HEK293T (cell line): ENCODE data around the gene RASA2.

ENCODE experiments used
- CTCF ChIA-PET: fragments of 350-600 bp; formaldehyde crosslinking; extraction: SDS; loops from one replicate; lab custom pipeline; 2021; ENCODE audit warnings: antibody characterized with exemption, inconsistent platforms; lab: Yijun Ruan, JAX
- POLR2A ChIA-PET: fragments of 350-600 bp; formaldehyde crosslinking; extraction: SDS; loops from one replicate; lab custom pipeline; 2020; ENCODE audit warnings: antibody characterized with exemption, inconsistent platforms; lab: Yijun Ruan, JAX
- DNase-seq: peaks from one replicate; pipeline ENCODE4 v3.0.0; 2012; ENCODE audit warnings: mixed read lengths; ENCODE audit errors: extremely low spot score
- ARNT ChIP-seq: fragments of 450-650 bp; IDR thresholded peaks from 2 replicates; pipeline ENCODE4 v1.6.1; 2017; ENCODE audit warnings: mild to moderate bottlenecking
- BHLHE40 ChIP-seq: fragments of 450-650 bp; IDR thresholded peaks from 2 replicates; pipeline ENCODE4 v1.6.1; 2016; ENCODE audit warnings: mild to moderate bottlenecking, moderate library complexity, borderline replicate concordance
- CTBP1 ChIP-seq: fragments of 450-650 bp; IDR thresholded peaks from 2 replicates; pipeline ENCODE4 v1.6.1; 2016; ENCODE audit warnings: borderline replicate concordance
- ELF4 ChIP-seq: fragments of 450-650 bp; IDR thresholded peaks from 2 replicates; pipeline ENCODE4 v1.6.1; 2017; ENCODE audit warnings: antibody characterized with exemption
- FOXA1 ChIP-seq: fragments of 450-650 bp; IDR thresholded peaks from 2 replicates; pipeline ENCODE4 v1.6.1; 2016; ENCODE audit warnings: mild to moderate bottlenecking
- FOXK2 ChIP-seq: fragments of 450-650 bp; IDR thresholded peaks from 2 replicates; pipeline ENCODE4 v1.6.1; 2016; ENCODE audit warnings: mild to moderate bottlenecking
- FOXM1 ChIP-seq: fragments of 450-650 bp; IDR thresholded peaks from 2 replicates; pipeline ENCODE4 v1.6.1; 2017; ENCODE audit warnings: mild to moderate bottlenecking, borderline replicate concordance
- HDGF ChIP-seq: fragments of 450-650 bp; IDR thresholded peaks from 2 replicates; pipeline ENCODE4 v1.6.1; 2017; ENCODE audit warnings: antibody characterized with exemption, borderline replicate concordance
- L3MBTL2 ChIP-seq: fragments of 450-650 bp; conservative IDR thresholded peaks from 2 replicates; pipeline ENCODE4 v1.6.1; 2016; ENCODE audit warnings: mild to moderate bottlenecking
- LEF1 ChIP-seq: fragments of 450-650 bp; IDR thresholded peaks from 2 replicates; pipeline ENCODE4 v1.6.1; 2017; ENCODE audit warnings: mild to moderate bottlenecking, borderline replicate concordance
- NFRKB ChIP-seq: fragments of 450-650 bp; IDR thresholded peaks from 2 replicates; pipeline ENCODE4 v1.6.1; 2016; ENCODE audit warnings: mild to moderate bottlenecking, moderate library complexity
- PKNOX1 ChIP-seq: fragments of 450-650 bp; IDR thresholded peaks from 2 replicates; pipeline ENCODE4 v1.6.1; 2016
- SP1 ChIP-seq: fragments of 450-650 bp; IDR thresholded peaks from 2 replicates; pipeline ENCODE4 v1.6.1; 2017
- SUZ12 ChIP-seq: fragments of 450-650 bp; IDR thresholded peaks from 2 replicates; pipeline ENCODE4 v1.6.1; 2016; ENCODE audit warnings: mild to moderate bottlenecking
- TARDBP ChIP-seq: fragments of 450-650 bp; IDR thresholded peaks from 2 replicates; pipeline ENCODE4 v1.6.1; 2016
- ZNF384 ChIP-seq: fragments of 450-650 bp; IDR thresholded peaks from 2 replicates; pipeline ENCODE4 v1.6.1; 2016

RASA2 gene

DNA sequence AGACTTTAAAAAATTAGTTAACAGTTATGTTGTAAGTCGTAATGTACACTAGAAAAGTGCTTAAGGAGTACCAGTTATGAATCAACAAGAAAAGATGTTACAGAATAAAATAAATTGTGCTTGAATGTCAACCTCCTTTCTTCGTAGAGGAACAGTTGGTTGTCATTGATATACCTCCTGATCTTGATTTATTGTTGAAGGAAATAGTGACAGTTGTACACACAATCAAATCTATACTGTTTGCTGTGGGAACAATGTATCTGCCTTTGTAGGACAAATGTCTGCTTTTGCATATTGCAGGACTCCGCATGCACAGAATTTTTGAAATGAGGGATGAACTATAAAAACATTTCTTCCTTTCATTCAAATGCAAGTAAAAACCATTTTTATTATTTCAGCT is 19.2 kb downstream of the RASA2 start:
- CTCF ChIA-PET, result interaction anchor here (0.6 kb wide), 1 partner anchor 407 kb away, joined by 4 read pairs; no protein-coding TSS in a partner anchor
- TF ChIP-seq NFRKB (no peak), FOXK2 (no peak), ARNT (no peak), FOXA1 (no peak), SP1 (no peak), BHLHE40 (no peak), TARDBP (no peak), HDGF (no peak), SUZ12 (no peak), LEF1 (no peak), ZNF384 (no peak), ELF4 (no peak), CTBP1 (no peak), PKNOX1 (no peak)
- POLR2A ChIA-PET, result no interaction called here
- no peak for DNase-seq

DNA sequence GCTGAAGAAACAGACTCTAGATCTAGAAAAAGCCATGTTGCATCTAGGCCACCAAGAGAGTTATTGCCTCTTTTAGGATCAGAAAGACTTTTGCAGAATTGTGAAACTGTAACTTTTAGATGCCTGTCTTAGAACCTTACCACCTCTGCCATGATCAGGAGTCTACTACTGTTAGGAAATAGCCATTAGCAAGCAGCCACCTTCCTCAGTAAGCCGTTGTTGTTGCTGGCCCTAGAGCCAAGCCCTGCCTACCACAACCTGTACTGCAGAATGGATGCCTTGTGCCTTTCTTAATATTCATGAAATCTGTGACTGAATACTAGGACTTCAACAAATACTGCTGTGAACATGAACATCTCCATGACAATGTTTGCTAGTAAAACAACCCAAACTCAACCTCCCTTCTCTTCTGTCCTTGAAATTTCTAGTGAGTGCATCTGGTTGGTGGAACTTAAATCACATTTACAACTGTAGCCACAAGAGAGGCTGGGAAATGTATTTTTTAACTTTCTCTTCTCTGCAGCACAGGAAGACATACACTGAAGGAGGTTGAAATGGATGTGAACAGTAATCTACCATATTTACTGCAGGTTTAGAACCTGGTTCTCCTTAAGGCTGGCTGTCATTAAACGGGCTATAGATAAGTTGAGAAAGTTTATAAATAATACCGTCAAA is 20.7 kb downstream of the RASA2 start:
- ChIA-PET POLR2A (no interaction called here), CTCF (no interaction called here)
- TF ChIP-seq CTBP1, result no peak
- TF ChIP-seq HDGF, result no peak
- TF ChIP-seq LEF1, result no peak
- no peak for TF ChIP-seq FOXK2
- no peak for TF ChIP-seq FOXM1
- no peak for TF ChIP-seq PKNOX1
- no peak for TF ChIP-seq NFRKB
- no peak for TF ChIP-seq ELF4
- no peak for TF ChIP-seq SP1
- TF ChIP-seq BHLHE40, result no peak
- TF ChIP-seq ARNT, result no peak
- TF ChIP-seq L3MBTL2, result no peak
- TF ChIP-seq SUZ12, result no peak
- no peak for TF ChIP-seq FOXA1
- TF ChIP-seq TARDBP, result no peak
- DNase-seq, result no peak

GRCh38 chr3:141508067-141508436 is 21.2 kb downstream of the RASA2 start:
- ChIA-PET CTCF (no interaction called here), POLR2A (no interaction called here)
- TF ChIP-seq BHLHE40 (no peak), CTBP1 (no peak), PKNOX1 (no peak), FOXM1 (no peak), TARDBP (no peak), ZNF384 (no peak), HDGF (no peak), ELF4 (no peak), NFRKB (no peak), L3MBTL2 (no peak), SP1 (no peak), LEF1 (no peak), SUZ12 (no peak)
- no peak for DNase-seq

DNA sequence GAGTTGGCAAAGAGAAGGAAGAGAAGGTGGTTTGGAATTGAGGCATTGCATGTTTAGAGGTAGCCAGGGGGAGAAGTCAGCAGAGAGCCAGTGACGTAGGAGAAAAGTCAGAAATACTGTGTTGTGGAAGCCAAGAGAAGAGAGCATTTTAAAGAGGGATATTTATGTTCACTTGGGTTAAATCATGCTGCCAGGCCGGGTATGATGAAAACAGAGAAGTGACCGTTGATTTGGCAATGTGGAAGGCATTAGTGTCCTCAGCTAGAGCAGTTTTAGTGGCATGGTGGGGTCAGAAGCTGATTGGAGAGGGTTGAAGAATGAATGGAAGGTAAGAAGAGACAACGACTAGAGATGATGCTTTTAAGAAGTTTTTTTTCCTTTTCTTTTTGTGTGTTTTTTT is 24.5 kb downstream of the RASA2 start:
- no peak for DNase-seq
- ChIA-PET CTCF (no interaction called here), POLR2A (no interaction called here)
- TF ChIP-seq NFRKB (no peak), ARNT (no peak), ELF4 (no peak), LEF1 (no peak), SP1 (no peak), ZNF384 (no peak), FOXM1 (no peak), HDGF (no peak), SUZ12 (no peak), TARDBP (no peak), FOXK2 (no peak), BHLHE40 (no peak), CTBP1 (no peak)

DNA sequence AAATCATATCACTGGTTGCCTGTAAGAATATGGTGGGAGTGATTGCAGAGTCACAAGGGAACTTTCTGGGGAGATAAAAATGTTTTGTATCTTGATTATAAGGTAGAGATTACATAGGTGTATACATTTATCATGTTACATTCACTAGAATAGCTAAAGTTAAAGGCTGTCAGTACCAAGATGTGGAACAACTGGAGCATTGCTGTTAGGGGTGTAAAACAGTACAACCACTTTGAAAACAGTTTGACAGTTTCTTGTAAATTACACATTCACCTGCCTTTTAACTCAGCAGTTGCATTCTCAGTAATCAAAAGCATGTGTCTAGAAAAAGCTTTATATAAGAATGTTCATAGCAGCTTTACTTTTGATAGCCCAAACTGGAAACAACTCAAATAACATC is 27.6 kb downstream of the RASA2 start:
- no peak for DNase-seq
- no peak for TF ChIP-seq NFRKB
- TF ChIP-seq BHLHE40, result no peak
- TF ChIP-seq FOXK2, result no peak
- no peak for TF ChIP-seq ARNT
- TF ChIP-seq LEF1, result no peak
- no peak for TF ChIP-seq L3MBTL2
- no peak for TF ChIP-seq TARDBP
- no peak for TF ChIP-seq FOXM1
- no peak for TF ChIP-seq SUZ12
- TF ChIP-seq ELF4, result no peak
- no peak for TF ChIP-seq ZNF384
- TF ChIP-seq PKNOX1, result no peak
- TF ChIP-seq HDGF, result no peak
- no peak for TF ChIP-seq FOXA1
- no peak for TF ChIP-seq SP1
- no peak for TF ChIP-seq CTBP1
- ChIA-PET POLR2A (no interaction called here), CTCF (interaction anchor here (1.0 kb wide), 1 partner anchor 11 kb away, joined by 3 read pairs; no protein-coding TSS in a partner anchor)
